ENCODE data around the gene RASA3. TPM values are rescaled to one million over a fixed set of nuclear protein-coding genes. Genes with fewer than 3 reads are reported as not detected.
A peak's percentile ranks its signal among the peaks of the same experiment; 100 is the strongest.

Gene RASA3
- total and polyA plus RNA-seq, 10 of the 15 experiments (the other 5 are each of a cell fraction or from before 2014, with no cell fraction given) = 0.79 to 33.9 (median 17.6) TPM

DNA sequence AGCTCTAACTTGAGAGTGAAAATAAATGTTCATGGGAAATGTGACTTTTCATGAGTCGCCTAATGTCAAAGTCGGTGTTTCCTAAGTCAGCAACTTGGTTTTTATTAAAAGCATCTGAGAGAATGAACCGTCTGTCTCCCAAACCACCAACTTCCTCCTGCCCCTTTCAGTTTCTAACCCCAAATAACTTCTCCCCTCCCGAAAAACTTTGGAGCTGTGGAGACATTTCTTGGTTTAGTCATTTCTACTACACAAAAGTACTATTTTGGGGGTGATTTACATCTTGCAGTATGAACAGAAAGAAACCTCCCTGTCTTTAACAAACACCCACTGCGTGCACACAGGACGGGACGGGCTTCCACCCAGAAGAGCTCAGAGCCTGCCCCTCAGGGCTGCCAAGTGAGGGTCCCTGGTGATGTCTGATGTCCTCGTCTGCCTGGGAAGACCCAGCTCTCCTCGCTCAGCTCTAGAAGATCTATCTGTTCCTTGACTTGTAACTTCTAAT, 65.0 kb downstream of the RASA3 start:
- H2AFZ ChIP-seq (ENCODE audit: control insufficient read depth, low read depth, low read length) = no peak overlapping the region; the same call in 1 of the 2 replicates
- SMC1A ChIA-PET (ENCODE audit: uncharacterized antibody, unreplicated experiment) = interaction anchor here (0.6 to 1.7 kb wide), 11 partner anchors 10 to 245 kb away, joined by 3 to 9 read pairs (median 4); partner anchors contain the start of gene RASA3
- 0% methylated on average over 9 of the region's 9 CpGs for whole genome bisulfite sequencing (ENCODE audit: insufficient coverage, insufficient replicate concordance, low lambda C conversion rate, missing lambda C conversion rate)
- POLR2A ChIA-PET = interaction anchor here (0.7 to 0.8 kb wide), 2 partner anchors 61 to 1356 kb away, joined by 3 to 5 read pairs; no protein-coding TSS in a partner anchor
- peak overlapping the region; percentile 91 for H3K27ac ChIP-seq (ENCODE audit: control insufficient read depth, insufficient read depth)
- intact Hi-C loops (cut with micrococcal nuclease; ENCODE audit: unreplicated experiment) = loop anchor here (1.0 to 5.0 kb wide), 4 partner anchors 20 to 160 kb away; no protein-coding TSS in a partner anchor
- peaks cover 0 to 6% of the 10 kb centered on the region in 2 experiments for H3K36me3 ChIP-seq (ENCODE audit: control insufficient read depth in 2 of 2, insufficient read depth in 2 of 2, low read length in 1 of 2)
- H3K79me2 ChIP-seq (ENCODE audit: control insufficient read depth, insufficient read depth, low read length) = peaks cover 13% of the 10 kb centered on the region
- FAIRE-seq (peak; percentile 100), ATAC-seq (peak; percentile 71), DNase-seq (ENCODE audit: low read depth, low spot score) (peak; percentile 87)
- peak overlapping the region; percentile 75 for H3K9ac ChIP-seq (ENCODE audit: control insufficient read depth, insufficient read depth, low read length)
- H4K20me1 ChIP-seq (ENCODE audit: control insufficient read depth, insufficient read depth) = no peaks in the 10 kb centered on the region
- peaks cover 50% of the 10 kb centered on the region for H3K4me1 ChIP-seq (ENCODE audit: control insufficient read depth, insufficient read depth, low read length)
- no TSS peak for BruUV-seq (replicated peaks)
- in situ Hi-C loops (cut with MboI) = loop anchor here (5.0 kb wide), 1 partner anchor 60 kb away; no protein-coding TSS in a partner anchor
- H3K27me3 ChIP-seq (replicated peaks in 1 of 2; ENCODE audit: control insufficient read depth in 2 of 2, insufficient read depth in 2 of 2, low read length in 1 of 2) = no peaks in the 10 kb centered on the region
- no peaks in the 10 kb centered on the region for H3K9me3 ChIP-seq (replicated peaks; ENCODE audit: control insufficient read depth, insufficient read depth, low read length)
- CTCF ChIA-PET = interaction anchor here (1.0 to 1.2 kb wide), 2 partner anchors 59 to 61 kb away, joined by 5 read pairs; no protein-coding TSS in a partner anchor
- H3K4me3 ChIP-seq = peak overlapping the region; percentile 42
- peak overlapping the region; percentile 87 for H3K4me2 ChIP-seq (ENCODE audit: control insufficient read depth, insufficient read depth)
- RAD21 ChIA-PET (ENCODE audit: unreplicated experiment) = interaction anchor here (0.6 to 1.8 kb wide), 7 partner anchors 18 to 155 kb away, joined by 3 to 9 read pairs (median 4); no protein-coding TSS in a partner anchor
- no peak for TF ChIP-seq BRCA1 (IDR thresholded peaks at IDR 0.05; ENCODE audit: low read depth, low read length)
- peak; percentile 88; the same call in 1 of the 2 replicates for TF ChIP-seq STAT3 (IDR thresholded peaks at IDR 0.05; ENCODE audit: low read depth, low read length)
- no peak for TF ChIP-seq HDGF (IDR thresholded peaks at IDR 0.05)
- TF ChIP-seq, protein P1, sequence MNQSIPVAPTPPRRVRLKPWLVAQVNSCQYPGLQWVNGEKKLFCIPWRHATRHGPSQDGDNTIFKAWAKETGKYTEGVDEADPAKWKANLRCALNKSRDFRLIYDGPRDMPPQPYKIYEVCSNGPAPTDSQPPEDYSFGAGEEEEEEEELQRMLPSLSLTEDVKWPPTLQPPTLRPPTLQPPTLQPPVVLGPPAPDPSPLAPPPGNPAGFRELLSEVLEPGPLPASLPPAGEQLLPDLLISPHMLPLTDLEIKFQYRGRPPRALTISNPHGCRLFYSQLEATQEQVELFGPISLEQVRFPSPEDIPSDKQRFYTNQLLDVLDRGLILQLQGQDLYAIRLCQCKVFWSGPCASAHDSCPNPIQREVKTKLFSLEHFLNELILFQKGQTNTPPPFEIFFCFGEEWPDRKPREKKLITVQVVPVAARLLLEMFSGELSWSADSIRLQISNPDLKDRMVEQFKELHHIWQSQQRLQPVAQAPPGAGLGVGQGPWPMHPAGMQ (IDR thresholded peaks at IDR 0.05; ENCODE audit: borderline replicate concordance) = no peak
- TF ChIP-seq SUZ12 (IDR thresholded peaks at IDR 0.05; ENCODE audit: unreplicated experiment) = no peak
- peak; percentile 100 for TF ChIP-seq EED (IDR thresholded peaks at IDR 0.05; ENCODE audit: low read depth)
- no peak for TF ChIP-seq SREBF2 (IDR thresholded peaks at IDR 0.05; ENCODE audit: low read length)
- no peak for TF ChIP-seq NR2C2 (IDR thresholded peaks at IDR 0.05; ENCODE audit: borderline replicate concordance, control insufficient read depth, insufficient read length, low read depth)
- no peak for TF ChIP-seq RB1 (IDR thresholded peaks at IDR 0.05; ENCODE audit: borderline replicate concordance)
- peak; percentile 71 for TF ChIP-seq GATAD2B (conservative IDR thresholded peaks at IDR 0.05; ENCODE audit: low read depth)
- no peak for TF ChIP-seq KAT2A (conservative IDR thresholded peaks at IDR 0.05; ENCODE audit: control insufficient read depth, low read depth, low read length)
- TF ChIP-seq, protein P2, sequence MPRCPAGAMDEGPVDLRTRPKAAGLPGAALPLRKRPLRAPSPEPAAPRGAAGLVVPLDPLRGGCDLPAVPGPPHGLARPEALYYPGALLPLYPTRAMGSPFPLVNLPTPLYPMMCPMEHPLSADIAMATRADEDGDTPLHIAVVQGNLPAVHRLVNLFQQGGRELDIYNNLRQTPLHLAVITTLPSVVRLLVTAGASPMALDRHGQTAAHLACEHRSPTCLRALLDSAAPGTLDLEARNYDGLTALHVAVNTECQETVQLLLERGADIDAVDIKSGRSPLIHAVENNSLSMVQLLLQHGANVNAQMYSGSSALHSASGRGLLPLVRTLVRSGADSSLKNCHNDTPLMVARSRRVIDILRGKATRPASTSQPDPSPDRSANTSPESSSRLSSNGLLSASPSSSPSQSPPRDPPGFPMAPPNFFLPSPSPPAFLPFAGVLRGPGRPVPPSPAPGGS (IDR thresholded peaks at IDR 0.05; ENCODE audit: borderline replicate concordance, insufficient read depth, low read depth, low read length, poor library complexity, severe bottlenecking) = peak; percentile 85
- TF ChIP-seq POLR2A (IDR thresholded peaks at IDR 0.05; ENCODE audit: low read depth, low read length) = peak; percentile 64; the same call in 1 of the 2 replicates
- TF ChIP-seq, protein P3, sequence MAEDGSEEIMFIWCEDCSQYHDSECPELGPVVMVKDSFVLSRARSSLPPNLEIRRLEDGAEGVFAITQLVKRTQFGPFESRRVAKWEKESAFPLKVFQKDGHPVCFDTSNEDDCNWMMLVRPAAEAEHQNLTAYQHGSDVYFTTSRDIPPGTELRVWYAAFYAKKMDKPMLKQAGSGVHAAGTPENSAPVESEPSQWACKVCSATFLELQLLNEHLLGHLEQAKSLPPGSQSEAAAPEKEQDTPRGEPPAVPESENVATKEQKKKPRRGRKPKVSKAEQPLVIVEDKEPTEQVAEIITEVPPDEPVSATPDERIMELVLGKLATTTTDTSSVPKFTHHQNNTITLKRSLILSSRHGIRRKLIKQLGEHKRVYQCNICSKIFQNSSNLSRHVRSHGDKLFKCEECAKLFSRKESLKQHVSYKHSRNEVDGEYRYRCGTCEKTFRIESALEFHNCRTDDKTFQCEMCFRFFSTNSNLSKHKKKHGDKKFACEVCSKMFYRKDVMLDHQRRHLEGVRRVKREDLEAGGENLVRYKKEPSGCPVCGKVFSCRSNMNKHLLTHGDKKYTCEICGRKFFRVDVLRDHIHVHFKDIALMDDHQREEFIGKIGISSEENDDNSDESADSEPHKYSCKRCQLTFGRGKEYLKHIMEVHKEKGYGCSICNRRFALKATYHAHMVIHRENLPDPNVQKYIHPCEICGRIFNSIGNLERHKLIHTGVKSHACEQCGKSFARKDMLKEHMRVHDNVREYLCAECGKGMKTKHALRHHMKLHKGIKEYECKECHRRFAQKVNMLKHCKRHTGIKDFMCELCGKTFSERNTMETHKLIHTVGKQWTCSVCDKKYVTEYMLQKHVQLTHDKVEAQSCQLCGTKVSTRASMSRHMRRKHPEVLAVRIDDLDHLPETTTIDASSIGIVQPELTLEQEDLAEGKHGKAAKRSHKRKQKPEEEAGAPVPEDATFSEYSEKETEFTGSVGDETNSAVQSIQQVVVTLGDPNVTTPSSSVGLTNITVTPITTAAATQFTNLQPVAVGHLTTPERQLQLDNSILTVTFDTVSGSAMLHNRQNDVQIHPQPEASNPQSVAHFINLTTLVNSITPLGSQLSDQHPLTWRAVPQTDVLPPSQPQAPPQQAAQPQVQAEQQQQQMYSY (CRISPR knock-in tag; IDR thresholded peaks at IDR 0.05) = no peak
- TF ChIP-seq NFXL1 (IDR thresholded peaks at IDR 0.05; ENCODE audit: borderline replicate concordance) = no peak
- TF ChIP-seq, protein P4, sequence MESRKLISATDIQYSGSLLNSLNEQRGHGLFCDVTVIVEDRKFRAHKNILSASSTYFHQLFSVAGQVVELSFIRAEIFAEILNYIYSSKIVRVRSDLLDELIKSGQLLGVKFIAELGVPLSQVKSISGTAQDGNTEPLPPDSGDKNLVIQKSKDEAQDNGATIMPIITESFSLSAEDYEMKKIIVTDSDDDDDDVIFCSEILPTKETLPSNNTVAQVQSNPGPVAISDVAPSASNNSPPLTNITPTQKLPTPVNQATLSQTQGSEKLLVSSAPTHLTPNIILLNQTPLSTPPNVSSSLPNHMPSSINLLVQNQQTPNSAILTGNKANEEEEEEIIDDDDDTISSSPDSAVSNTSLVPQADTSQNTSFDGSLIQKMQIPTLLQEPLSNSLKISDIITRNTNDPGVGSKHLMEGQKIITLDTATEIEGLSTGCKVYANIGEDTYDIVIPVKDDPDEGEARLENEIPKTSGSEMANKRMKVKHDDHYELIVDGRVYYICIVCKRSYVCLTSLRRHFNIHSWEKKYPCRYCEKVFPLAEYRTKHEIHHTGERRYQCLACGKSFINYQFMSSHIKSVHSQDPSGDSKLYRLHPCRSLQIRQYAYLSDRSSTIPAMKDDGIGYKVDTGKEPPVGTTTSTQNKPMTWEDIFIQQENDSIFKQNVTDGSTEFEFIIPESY (IDR thresholded peaks at IDR 0.05) = no peak

Measured in GM12878 (cell line).